Spleen (tissue), 11 donors: ENCODE data around the gene MED13L. TPM values are rescaled to one million over a fixed set of nuclear protein-coding genes. Genes with fewer than 3 reads are reported as not detected.

Experiments used
- DNase-seq: peaks from one replicate; pipeline ENCODE4 v3.0.0-alpha.2; 2020
- H3K27ac ChIP-seq, 8 donors: fragments of 200-600 bp; sonication (generic) in 7 of 8; 1 replicate in 4 of 8; 2 replicates in 4 of 8; pipeline versions ENCODE4 v1.5.0 to v1.8.0; 2016 to 2021; ENCODE audit warnings: inconsistent platforms in 4 of 8, mild to moderate bottlenecking in 4 of 8, moderate library complexity in 1 of 8
- H3K27me3 ChIP-seq, 7 donors: fragments of 200-600 bp; sonication (generic) in 6 of 7; replicated peaks in 1 of 7; 1 replicate in 4 of 7; 2 replicates in 3 of 7; pipeline versions ENCODE4 v1.5.0 to v1.8.0; 2016 to 2021; ENCODE audit warnings: inconsistent platforms in 3 of 7, mild to moderate bottlenecking in 1 of 7
- H3K36me3 ChIP-seq, 6 donors: fragments of 200-600 bp; sonication (generic) in 5 of 6; 1 replicate in 4 of 6; 2 replicates in 2 of 6; pipeline versions ENCODE4 v1.5.0 to v1.8.0; 2016 to 2021; ENCODE audit warnings: inconsistent platforms in 2 of 6
- H3K4me1 ChIP-seq, 6 donors: fragments of 200-600 bp; sonication (generic) in 5 of 6; 1 replicate in 3 of 6; 2 replicates in 3 of 6; pipeline versions ENCODE4 v1.5.0 to v1.8.0; 2016 to 2021; ENCODE audit warnings: inconsistent platforms in 3 of 6
- H3K4me3 ChIP-seq, 8 donors: fragments of 200-600 bp; sonication (generic) in 7 of 8; 1 replicate in 4 of 8; 2 replicates in 4 of 8; pipeline versions ENCODE4 v1.5.0 to v1.8.0; 2016 to 2021; ENCODE audit warnings: inconsistent platforms in 4 of 8, mild to moderate bottlenecking in 4 of 8, moderate library complexity in 2 of 8
- H3K9me3 ChIP-seq, 8 donors: fragments of 200-600 bp; sonication (generic) in 7 of 8; 1 replicate in 4 of 8; 2 replicates in 4 of 8; pipeline versions ENCODE4 v1.5.0 to v1.8.0; 2016 to 2021; ENCODE audit warnings: inconsistent platforms in 4 of 8
- CTCF ChIP-seq, 11 experiments: fragments of 200-600 bp in 7 of 11; fragments of 450-650 bp in 4 of 11; sonication (generic) in 4 of 11; IDR thresholded peaks in 8 of 11; conservative IDR thresholded peaks in 3 of 11; 1 replicate in 7 of 11; 2 replicates in 4 of 11; pipeline versions ENCODE4 v1.4.0 to v1.8.0; 2016 to 2021; ENCODE audit warnings: antibody characterized with exemption in 11 of 11, inconsistent platforms in 4 of 11, mild to moderate bottlenecking in 1 of 11
- POLR2A ChIP-seq, 3 donors: fragments of 450-650 bp; IDR thresholded peaks; one replicate each; pipeline ENCODE4 v1.5.1; 2017; ENCODE audit warnings: antibody characterized with exemption in 3 of 3, mild to moderate bottlenecking in 1 of 3
- POLR2AphosphoS5 ChIP-seq, 3 donors: sonication (generic); formaldehyde crosslinking; IDR thresholded peaks; one replicate each; pipeline ENCODE4 v1.5.1; 2017; ENCODE audit warnings: antibody characterized with exemption in 3 of 3
- WGBS, 5 donors: extraction: QIAGEN DNeasy Blood & Tissue Kit in 3 of 5; methylation state at CpG; one replicate each; pipeline versions ENCODE4 v1.1.5 to v1.1.7; 2013 to 2018; 5-methylcytosine and 5-hydroxymethylcytosine counted together
- intact Hi-C: fragments of 100-400 bp; cut with DNase I; formaldehyde crosslinking; loops from one replicate; pipeline ENCODE4 v1.15.0; 2023; ENCODE audit warnings: low total_unique reads
- polyA plus RNA-seq, 3 donors: library from polyadenylated mRNA; stranded (reverse); fragments of 200-250 nt; gene quantifications; one replicate each; pipeline ENCODE4 v1.2.1, GENCODE V29; 2013
- total RNA-seq, 7 donors: library from RNA; depleted of rRNA in 3 of 7; stranded (reverse); fragments of >200 nt in 3 of 7; fragmentation: NEBNext Ultra II Directional in 4 of 7; extraction: Animal tissue kit (Norgen Biotek cat#: 25700) in 4 of 7; gene quantifications; one replicate each; pipeline versions ENCODE4 v1.1.0 to v1.2.1, GENCODE V29; 2016 to 2021
- donor health status: healthy with polysubstance abuse.
- donor health status: DM: no; HTN: no; CAD: no; lungs with moderate emphysema.
- donor health status: DM: no; HTN: no; CAD: no.
- donor health status: Bipolar disorder and iron deficiency.
- donor health status: healthy.
- donor health status: DM: no; HTN: no; CAD: no.
- donor health status: DM: yes; HTN: yes; CAD: no.

Gene MED13L
- total and polyA plus RNA-seq, 10 donors, result 13.4 to 255 (median 185) TPM

GRCh38 chr12:116027551-116027821 lies 250.0 kb downstream of the MED13L start:
- H3K9me3 ChIP-seq, result peaks cover 0 to 10% (median 4%) of the 10 kb centered on the region in 8 donors
- DNase-seq, result no peak
- H3K4me1 ChIP-seq, result peaks cover 0 to 25% (median 2%) of the 10 kb centered on the region in 6 donors
- H3K4me3 ChIP-seq, result no peak overlapping the region
- H3K36me3 ChIP-seq, result peaks cover 0 to 1% (median 0%) of the 10 kb centered on the region in 6 donors
- intact Hi-C loops, result no loop called here
- no peak overlapping the region for H3K27ac ChIP-seq
- TF ChIP-seq POLR2AphosphoS5 (IDR thresholded peaks at IDR 0.05), result no peak
- no peak for TF ChIP-seq CTCF (IDR thresholded peaks at IDR 0.05 in 8 of 11, conservative IDR thresholded peaks at IDR 0.05 in 3 of 11)
- no peak for TF ChIP-seq POLR2A (IDR thresholded peaks at IDR 0.05)
- H3K27me3 ChIP-seq, result no peaks in the 10 kb centered on the region
- WGBS, 5 donors, result 90 to 97% (median 96%) methylated on average over 4 of the region's 4 CpGs

- no peak overlapping the region for H3K4me3 ChIP-seq
- 84 to 90% (median 84%) methylated on average over 7 of the region's 7 CpGs for WGBS, 5 donors
- no peak overlapping the region for H3K27ac ChIP-seq
- TF ChIP-seq POLR2AphosphoS5 (IDR thresholded peaks at IDR 0.05) (no peak), POLR2A (IDR thresholded peaks at IDR 0.05) (no peak), CTCF (IDR thresholded peaks at IDR 0.05 in 8 of 11, conservative IDR thresholded peaks at IDR 0.05 in 3 of 11) (no peak)
- DNase-seq, result no peak
- no peaks in the 10 kb centered on the region for H3K27me3 ChIP-seq
- intact Hi-C loops, result no loop called here
- peaks cover 0 to 9% (median 4%) of the 10 kb centered on the region in 8 donors for H3K9me3 ChIP-seq
- H3K36me3 ChIP-seq, result peaks cover 0 to 7% (median 0%) of the 10 kb centered on the region in 6 donors
- H3K4me1 ChIP-seq, result peaks cover 0 to 25% (median 2%) of the 10 kb centered on the region in 6 donors
Observed at GRCh38 chr12:116026768-116027550, 250.5 kb downstream of the MED13L start.

GRCh38 chr12:116026346-116026745 lies 251.1 kb downstream of the MED13L start:
- DNase-seq, result no peak
- H3K27me3 ChIP-seq, result no peaks in the 10 kb centered on the region
- peaks cover 0 to 13% (median 0%) of the 10 kb centered on the region in 6 donors for H3K36me3 ChIP-seq
- H3K27ac ChIP-seq, result no peak overlapping the region
- H3K4me3 ChIP-seq, result no peak overlapping the region
- H3K9me3 ChIP-seq, result peaks cover 0 to 7% (median 4%) of the 10 kb centered on the region in 8 donors
- H3K4me1 ChIP-seq, result peaks cover 0 to 25% (median 2%) of the 10 kb centered on the region in 6 donors
- intact Hi-C loops, result no loop called here
- TF ChIP-seq POLR2AphosphoS5 (IDR thresholded peaks at IDR 0.05), result no peak
- no peak for TF ChIP-seq POLR2A (IDR thresholded peaks at IDR 0.05)
- no peak for TF ChIP-seq CTCF (IDR thresholded peaks at IDR 0.05 in 8 of 11, conservative IDR thresholded peaks at IDR 0.05 in 3 of 11)

GRCh38 chr12:116024769-116025168 lies 252.7 kb downstream of the MED13L start:
- Histone ChIP-seq H3K36me3 (peaks cover 0 to 23% (median 0%) of the 10 kb centered on the region in 6 donors), H3K4me1 (peaks cover 0 to 25% (median 2%) of the 10 kb centered on the region in 6 donors), H3K9me3 (no peaks in the 10 kb centered on the region), H3K27ac (no peak overlapping the region), H3K27me3 (no peaks in the 10 kb centered on the region), H3K4me3 (no peak overlapping the region)
- no peak for TF ChIP-seq CTCF (IDR thresholded peaks at IDR 0.05 in 8 of 11, conservative IDR thresholded peaks at IDR 0.05 in 3 of 11)
- no peak for TF ChIP-seq POLR2A (IDR thresholded peaks at IDR 0.05)
- TF ChIP-seq POLR2AphosphoS5 (IDR thresholded peaks at IDR 0.05), result no peak
- intact Hi-C loops, result no loop called here
- WGBS, 5 donors, result 58 to 78% (median 76%) methylated on average over 2 of the region's 2 CpGs
- DNase-seq, result no peak
